ENCODE data around the gene C11orf68. TPM values are rescaled to one million over a fixed set of nuclear protein-coding genes. Genes with fewer than 3 reads are reported as not detected.
"Not testable (repeated sequence)": the region's sequence is repeated elsewhere in the genome, so short reads cannot be mapped to it uniquely, and the experiment has no call there.

C11orf68 gene
- total and polyA plus RNA-seq, 2 donors (not counting 1 experiment from before 2014, with no cell fraction given): 34.9 to 50.6 TPM

DNA sequence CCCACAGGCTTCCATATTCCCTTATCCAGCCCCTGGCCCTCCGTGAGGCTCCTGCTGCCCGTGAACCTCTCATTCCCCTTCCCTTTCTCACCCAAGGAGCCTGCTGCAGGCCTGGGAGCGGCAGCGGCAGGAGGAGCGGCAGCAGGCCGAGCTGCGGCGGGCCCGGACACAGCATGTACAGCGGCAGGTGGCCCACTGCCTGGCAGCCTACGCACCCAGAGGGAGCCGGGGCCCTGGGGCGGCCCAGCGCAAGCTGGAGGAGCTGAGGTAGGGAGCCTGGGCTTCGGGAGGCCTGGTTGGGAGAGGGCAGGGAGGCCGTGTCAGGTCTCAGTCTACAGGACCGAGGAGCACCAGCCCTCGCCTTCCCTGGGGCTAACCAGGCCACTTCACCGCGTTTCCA lies 34.6 kb upstream of the C11orf68 start:
- WGBS (ENCODE audit: insufficient coverage): 97% methylated on average over 17 of the region's 20 CpGs
- H3K79me2 ChIP-seq (ENCODE audit: control insufficient read depth, insufficient read depth, low read length): no peaks in the 10 kb centered on the region
- Mint-ChIP-seq H3K9me3 (ENCODE audit: insufficient read depth) (no peaks in the 10 kb centered on the region), H3K27ac (no peak overlapping the region), H3K27me3 (peaks cover 7% of the 10 kb centered on the region), H3K4me1 (peaks cover 21% of the 10 kb centered on the region), H3K4me3 (no peak overlapping the region)
- no peak for TF ChIP-seq EZH2 (IDR thresholded peaks at IDR 0.05; ENCODE audit: borderline replicate concordance, insufficient read depth, low read depth, low read length, poor library complexity, severe bottlenecking)
- TF ChIP-seq, protein P1, sequence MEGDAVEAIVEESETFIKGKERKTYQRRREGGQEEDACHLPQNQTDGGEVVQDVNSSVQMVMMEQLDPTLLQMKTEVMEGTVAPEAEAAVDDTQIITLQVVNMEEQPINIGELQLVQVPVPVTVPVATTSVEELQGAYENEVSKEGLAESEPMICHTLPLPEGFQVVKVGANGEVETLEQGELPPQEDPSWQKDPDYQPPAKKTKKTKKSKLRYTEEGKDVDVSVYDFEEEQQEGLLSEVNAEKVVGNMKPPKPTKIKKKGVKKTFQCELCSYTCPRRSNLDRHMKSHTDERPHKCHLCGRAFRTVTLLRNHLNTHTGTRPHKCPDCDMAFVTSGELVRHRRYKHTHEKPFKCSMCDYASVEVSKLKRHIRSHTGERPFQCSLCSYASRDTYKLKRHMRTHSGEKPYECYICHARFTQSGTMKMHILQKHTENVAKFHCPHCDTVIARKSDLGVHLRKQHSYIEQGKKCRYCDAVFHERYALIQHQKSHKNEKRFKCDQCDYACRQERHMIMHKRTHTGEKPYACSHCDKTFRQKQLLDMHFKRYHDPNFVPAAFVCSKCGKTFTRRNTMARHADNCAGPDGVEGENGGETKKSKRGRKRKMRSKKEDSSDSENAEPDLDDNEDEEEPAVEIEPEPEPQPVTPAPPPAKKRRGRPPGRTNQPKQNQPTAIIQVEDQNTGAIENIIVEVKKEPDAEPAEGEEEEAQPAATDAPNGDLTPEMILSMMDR (IDR thresholded peaks at IDR 0.05): no peak
- H3K4me2 ChIP-seq (replicated peaks; ENCODE audit: low read depth, low read length, poor library complexity, severe bottlenecking): no peak overlapping the region
- no peaks in the 10 kb centered on the region for H3K36me3 ChIP-seq (replicated peaks in 1 of 2; ENCODE audit: control extremely low read depth in 1 of 2, control insufficient read depth in 1 of 2, extremely low read depth in 1 of 2, insufficient read depth in 2 of 2, low read length in 1 of 2)
- ChIA-PET CTCF (no interaction called here), POLR2A (no interaction called here)
- intact Hi-C loops (cut with micrococcal nuclease): no loop called here
- no peak overlapping the region for H3K27ac ChIP-seq (ENCODE audit: low read length in 2 of 2)
- H3K9me3 ChIP-seq (ENCODE audit: control extremely low read depth in 1 of 3, control insufficient read depth in 2 of 3, insufficient read depth in 1 of 3, low read length in 2 of 3): peaks cover 0 to 3% (median 0%) of the 10 kb centered on the region in 3 donors
- no peak overlapping the region for H2AFZ ChIP-seq (ENCODE audit: insufficient read depth, low read depth, low read length, poor library complexity, severe bottlenecking)
- H3K4me1 ChIP-seq (ENCODE audit: control insufficient read depth in 2 of 2, insufficient read depth in 2 of 2, low read length in 2 of 2): peaks cover 17 to 20% of the 10 kb centered on the region in 2 donors
- no peaks in the 10 kb centered on the region for H3K27me3 ChIP-seq (replicated peaks in 1 of 4; ENCODE audit: control extremely low read depth in 1 of 4, control insufficient read depth in 3 of 4, insufficient read depth in 4 of 4, low read length in 3 of 4)
- DNase-seq (no peak), ATAC-seq (ENCODE audit: low read depth) (no peak)
- no peak overlapping the region for H3K9ac ChIP-seq (ENCODE audit: low read length)
- no peaks in the 10 kb centered on the region for H4K20me1 ChIP-seq (ENCODE audit: control insufficient read depth, insufficient read depth, low read length, poor library complexity, severe bottlenecking)
- H3K4me3 ChIP-seq (ENCODE audit: control extremely low read depth in 1 of 5, extremely low read depth in 1 of 5, insufficient read depth in 1 of 5, low read depth in 2 of 5, low read length in 4 of 5): no peak overlapping the region

GRCh38 chr11:65952052-65952521 lies 33.2 kb upstream of the C11orf68 start:
- no peak overlapping the region for H2AFZ ChIP-seq (ENCODE audit: insufficient read depth, low read depth, low read length, poor library complexity, severe bottlenecking)
- H4K20me1 ChIP-seq (ENCODE audit: control insufficient read depth, insufficient read depth, low read length, poor library complexity, severe bottlenecking): no peaks in the 10 kb centered on the region
- no peak for DNase-seq
- TF ChIP-seq EZH2 (IDR thresholded peaks at IDR 0.05; ENCODE audit: borderline replicate concordance, insufficient read depth, low read depth, low read length, poor library complexity, severe bottlenecking): no peak
- TF ChIP-seq, protein P1 (IDR thresholded peaks at IDR 0.05): no peak
- H3K4me1 Mint-ChIP-seq: peaks cover 10% of the 10 kb centered on the region
- ChIA-PET POLR2A (interaction anchor here (0.7 kb wide), 1 partner anchor 132 kb away, joined by 3 read pairs; no protein-coding TSS in a partner anchor), CTCF (no interaction called here)
- no peak overlapping the region for H3K27ac ChIP-seq (ENCODE audit: low read length in 2 of 2)
- peaks cover 0 to 3% (median 0%) of the 10 kb centered on the region in 4 experiments for H3K27me3 ChIP-seq (replicated peaks in 1 of 4; ENCODE audit: control extremely low read depth in 1 of 4, control insufficient read depth in 3 of 4, insufficient read depth in 4 of 4, low read length in 3 of 4)
- H3K4me3 ChIP-seq (ENCODE audit: control extremely low read depth in 1 of 5, extremely low read depth in 1 of 5, insufficient read depth in 1 of 5, low read depth in 2 of 5, low read length in 4 of 5): no peak overlapping the region
- H3K79me2 ChIP-seq (ENCODE audit: control insufficient read depth, insufficient read depth, low read length): no peaks in the 10 kb centered on the region
- 87% methylated on average over 2 of the region's 6 CpGs for WGBS (ENCODE audit: insufficient coverage)
- H3K27me3 Mint-ChIP-seq: peaks cover 7% of the 10 kb centered on the region
- intact Hi-C loops (cut with micrococcal nuclease): no loop called here
- H3K9ac ChIP-seq (ENCODE audit: low read length): no peak overlapping the region
- no peak for ATAC-seq (ENCODE audit: low read depth)
- no peaks in the 10 kb centered on the region for H3K9me3 Mint-ChIP-seq (ENCODE audit: insufficient read depth)
- H3K4me1 ChIP-seq (ENCODE audit: control insufficient read depth in 2 of 2, insufficient read depth in 2 of 2, low read length in 2 of 2): peaks cover 9% of the 10 kb centered on the region in 2 donors
- H3K27ac Mint-ChIP-seq: no peak overlapping the region
- H3K9me3 ChIP-seq (ENCODE audit: control extremely low read depth in 1 of 3, control insufficient read depth in 2 of 3, insufficient read depth in 1 of 3, low read length in 2 of 3): peaks cover 0 to under 1% (median 0%) of the 10 kb centered on the region in 3 donors
- H3K36me3 ChIP-seq (replicated peaks in 1 of 2; ENCODE audit: control extremely low read depth in 1 of 2, control insufficient read depth in 1 of 2, extremely low read depth in 1 of 2, insufficient read depth in 2 of 2, low read length in 1 of 2): no peaks in the 10 kb centered on the region
- no peak overlapping the region for H3K4me2 ChIP-seq (replicated peaks; ENCODE audit: low read depth, low read length, poor library complexity, severe bottlenecking)
- H3K4me3 Mint-ChIP-seq: no peak overlapping the region

DNA sequence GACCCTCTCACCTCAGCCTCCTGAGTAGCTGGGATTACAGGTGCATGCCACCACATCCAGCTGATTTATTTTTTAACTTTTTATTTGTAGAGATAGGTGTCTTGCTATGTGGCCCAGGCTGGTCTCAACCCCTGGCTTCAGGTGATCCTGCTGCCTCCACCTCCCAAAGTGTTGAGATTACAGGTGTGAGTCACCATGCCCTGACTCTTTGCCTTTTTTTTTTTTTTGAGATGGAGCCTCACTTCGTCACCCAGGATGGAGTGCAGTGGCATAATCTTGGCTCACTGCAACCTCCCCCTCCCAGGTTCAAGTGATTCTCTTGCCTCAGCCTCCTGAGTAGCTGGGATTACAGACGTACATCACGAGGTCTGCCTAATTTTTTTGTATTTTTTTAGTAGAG lies 32.8 kb upstream of the C11orf68 start:
- H3K36me3 ChIP-seq (replicated peaks in 1 of 2; ENCODE audit: control extremely low read depth in 1 of 2, control insufficient read depth in 1 of 2, extremely low read depth in 1 of 2, insufficient read depth in 2 of 2, low read length in 1 of 2); DNase-seq; H3K4me3 Mint-ChIP-seq; H3K9me3 Mint-ChIP-seq (ENCODE audit: insufficient read depth); H3K4me1 Mint-ChIP-seq; H3K27ac ChIP-seq (ENCODE audit: low read length in 2 of 2); H3K9ac ChIP-seq (ENCODE audit: low read length); H3K4me2 ChIP-seq (replicated peaks; ENCODE audit: low read depth, low read length, poor library complexity, severe bottlenecking); H3K27ac Mint-ChIP-seq; H3K79me2 ChIP-seq (ENCODE audit: control insufficient read depth, insufficient read depth, low read length); H2AFZ ChIP-seq (ENCODE audit: insufficient read depth, low read depth, low read length, poor library complexity, severe bottlenecking); H3K4me1 ChIP-seq (ENCODE audit: control insufficient read depth in 2 of 2, insufficient read depth in 2 of 2, low read length in 2 of 2); H3K27me3 Mint-ChIP-seq; ATAC-seq (ENCODE audit: low read depth); H3K9me3 ChIP-seq (ENCODE audit: control extremely low read depth in 1 of 3, control insufficient read depth in 2 of 3, insufficient read depth in 1 of 3, low read length in 2 of 3); H3K4me3 ChIP-seq (ENCODE audit: control extremely low read depth in 1 of 5, extremely low read depth in 1 of 5, insufficient read depth in 1 of 5, low read depth in 2 of 5, low read length in 4 of 5); CTCF ChIA-PET; H3K27me3 ChIP-seq (replicated peaks in 1 of 4; ENCODE audit: control extremely low read depth in 1 of 4, control insufficient read depth in 3 of 4, insufficient read depth in 4 of 4, low read length in 3 of 4); H4K20me1 ChIP-seq (ENCODE audit: control insufficient read depth, insufficient read depth, low read length, poor library complexity, severe bottlenecking); intact Hi-C loops (cut with micrococcal nuclease): not testable (repeated sequence)
- POLR2A ChIA-PET: interaction anchor here (0.7 kb wide), 1 partner anchor 131 kb away, joined by 3 read pairs; no protein-coding TSS in a partner anchor
- WGBS (ENCODE audit: insufficient coverage): 76% methylated on average over 2 of the region's 3 CpGs
